ENCODE measurements around the gene PLCL2.

PLCL2 gene

GRCh38 chr3:16883723-16884083 is 1.1 kb upstream of the PLCL2 start:
- Histone ChIP-seq H3K4me3 (ENCODE audit: low read depth, low read length, poor library complexity, severe bottlenecking) (peak overlapping the region; percentile 98), H3K4me2 (ENCODE audit: low read length) (peak overlapping the region; percentile 69), H3K9me3 (ENCODE audit: low read length) (no peaks in the 10 kb centered on the region), H2AFZ (ENCODE audit: low read length) (no peak overlapping the region), H3K9me2 (ENCODE audit: low read depth, low read length) (no peaks in the 10 kb centered on the region), H3F3A (ENCODE audit: insufficient read depth, low read length) (no peaks in the 10 kb centered on the region), H4K20me1 (ENCODE audit: insufficient read depth, low read length) (no peaks in the 10 kb centered on the region), H3K27ac (ENCODE audit: low read depth, low read length, poor library complexity, severe bottlenecking) (peak overlapping the region; percentile 60), H3K4me1 (ENCODE audit: insufficient read depth, low read length, severe bottlenecking) (peaks cover 32% of the 10 kb centered on the region), H3K79me2 (ENCODE audit: insufficient read depth, low read length) (peaks cover 36% of the 10 kb centered on the region), H3K27me3 (ENCODE audit: insufficient read depth, low read length) (no peaks in the 10 kb centered on the region), H3K36me3 (ENCODE audit: insufficient read depth, low read length) (no peaks in the 10 kb centered on the region), H3K9ac (ENCODE audit: low read length) (peak overlapping the region; percentile 99)
- TF ChIP-seq, protein P1, sequence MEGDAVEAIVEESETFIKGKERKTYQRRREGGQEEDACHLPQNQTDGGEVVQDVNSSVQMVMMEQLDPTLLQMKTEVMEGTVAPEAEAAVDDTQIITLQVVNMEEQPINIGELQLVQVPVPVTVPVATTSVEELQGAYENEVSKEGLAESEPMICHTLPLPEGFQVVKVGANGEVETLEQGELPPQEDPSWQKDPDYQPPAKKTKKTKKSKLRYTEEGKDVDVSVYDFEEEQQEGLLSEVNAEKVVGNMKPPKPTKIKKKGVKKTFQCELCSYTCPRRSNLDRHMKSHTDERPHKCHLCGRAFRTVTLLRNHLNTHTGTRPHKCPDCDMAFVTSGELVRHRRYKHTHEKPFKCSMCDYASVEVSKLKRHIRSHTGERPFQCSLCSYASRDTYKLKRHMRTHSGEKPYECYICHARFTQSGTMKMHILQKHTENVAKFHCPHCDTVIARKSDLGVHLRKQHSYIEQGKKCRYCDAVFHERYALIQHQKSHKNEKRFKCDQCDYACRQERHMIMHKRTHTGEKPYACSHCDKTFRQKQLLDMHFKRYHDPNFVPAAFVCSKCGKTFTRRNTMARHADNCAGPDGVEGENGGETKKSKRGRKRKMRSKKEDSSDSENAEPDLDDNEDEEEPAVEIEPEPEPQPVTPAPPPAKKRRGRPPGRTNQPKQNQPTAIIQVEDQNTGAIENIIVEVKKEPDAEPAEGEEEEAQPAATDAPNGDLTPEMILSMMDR (IDR thresholded peaks at IDR 0.05; ENCODE audit: low read length) = no peak
- no peak for TF ChIP-seq EZH2 (IDR thresholded peaks at IDR 0.05; ENCODE audit: borderline replicate concordance, low read length)

- peak overlapping the region; percentile 89 for H3K27ac ChIP-seq (ENCODE audit: low read depth, low read length, poor library complexity, severe bottlenecking)
These were observed 539 bp upstream of the PLCL2 start for GRCh38 chr3:16884084-16884747.

DNA sequence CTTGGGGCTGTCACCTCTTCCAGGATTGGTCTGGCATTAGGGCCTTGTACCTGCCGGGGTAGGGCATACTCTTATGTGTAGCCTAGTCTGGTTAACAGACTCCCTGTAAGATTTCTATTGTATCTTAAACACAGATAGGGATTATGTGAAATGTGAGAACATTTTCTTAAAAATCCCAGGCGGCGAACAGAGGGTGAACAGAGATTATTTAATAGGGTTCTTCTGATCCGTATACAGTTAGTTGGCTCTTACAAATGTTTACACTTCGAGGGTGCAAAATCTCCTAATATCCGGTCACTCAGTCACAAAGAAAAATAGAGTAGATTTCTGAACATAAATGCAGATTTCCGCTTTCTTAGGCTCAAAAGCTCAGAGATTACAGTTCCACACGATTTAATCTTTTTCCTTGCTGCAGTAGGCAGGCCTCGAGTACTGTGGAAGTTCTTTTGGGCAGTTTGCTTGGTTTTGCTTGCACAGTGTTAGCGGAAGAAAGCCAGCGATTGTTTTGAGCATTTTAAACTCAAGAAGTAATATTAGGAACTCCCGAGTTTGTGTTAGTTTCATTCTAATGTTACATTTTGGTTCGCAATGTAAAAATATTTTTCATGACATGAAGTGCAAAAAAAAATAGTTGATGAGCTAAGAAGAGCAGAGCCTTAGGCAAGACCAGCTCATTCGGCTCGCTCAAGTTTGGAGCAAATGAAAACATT is 993 bp downstream of the PLCL2 start:
- Histone ChIP-seq H3K27ac (ENCODE audit: low read depth, low read length, poor library complexity, severe bottlenecking) (peak overlapping the region; percentile 89), H3K9me3 (ENCODE audit: low read length) (no peaks in the 10 kb centered on the region), H2AFZ (ENCODE audit: low read length) (no peak overlapping the region), H3K4me1 (ENCODE audit: insufficient read depth, low read length, severe bottlenecking) (peaks cover 52% of the 10 kb centered on the region), H3K9ac (ENCODE audit: low read length) (peak overlapping the region; percentile 99), H3K4me3 (ENCODE audit: low read depth, low read length, poor library complexity, severe bottlenecking) (peak overlapping the region; percentile 98), H3K4me2 (ENCODE audit: low read length) (peak overlapping the region; percentile 73), H3K79me2 (ENCODE audit: insufficient read depth, low read length) (peaks cover 57% of the 10 kb centered on the region), H3K27me3 (ENCODE audit: insufficient read depth, low read length) (no peaks in the 10 kb centered on the region), H3K9me2 (ENCODE audit: low read depth, low read length) (no peaks in the 10 kb centered on the region), H3K36me3 (ENCODE audit: insufficient read depth, low read length) (no peaks in the 10 kb centered on the region), H3F3A (ENCODE audit: insufficient read depth, low read length) (no peaks in the 10 kb centered on the region), H4K20me1 (ENCODE audit: insufficient read depth, low read length) (no peaks in the 10 kb centered on the region)
- TF ChIP-seq, protein P1 (IDR thresholded peaks at IDR 0.05; ENCODE audit: low read length) = no peak
- no peak for TF ChIP-seq EZH2 (IDR thresholded peaks at IDR 0.05; ENCODE audit: borderline replicate concordance, low read length)

More at GRCh38 chr3:16884084-16884747, 539 bp upstream of the PLCL2 start:
- Histone ChIP-seq H2AFZ (ENCODE audit: low read length) (no peak overlapping the region), H3K9ac (ENCODE audit: low read length) (peak overlapping the region; percentile 99), H3K27me3 (ENCODE audit: insufficient read depth, low read length) (no peaks in the 10 kb centered on the region), H3K9me2 (ENCODE audit: low read depth, low read length) (no peaks in the 10 kb centered on the region), H3K79me2 (ENCODE audit: insufficient read depth, low read length) (peaks cover 42% of the 10 kb centered on the region), H3F3A (ENCODE audit: insufficient read depth, low read length) (no peaks in the 10 kb centered on the region), H3K9me3 (ENCODE audit: low read length) (no peaks in the 10 kb centered on the region), H3K4me2 (ENCODE audit: low read length) (peak overlapping the region; percentile 69), H4K20me1 (ENCODE audit: insufficient read depth, low read length) (no peaks in the 10 kb centered on the region), H3K4me1 (ENCODE audit: insufficient read depth, low read length, severe bottlenecking) (peaks cover 37% of the 10 kb centered on the region), H3K4me3 (ENCODE audit: low read depth, low read length, poor library complexity, severe bottlenecking) (peak overlapping the region; percentile 98), H3K36me3 (ENCODE audit: insufficient read depth, low read length) (no peaks in the 10 kb centered on the region)
- TF ChIP-seq, protein P1 (IDR thresholded peaks at IDR 0.05; ENCODE audit: low read length) = peak; percentile 69
- TF ChIP-seq EZH2 (IDR thresholded peaks at IDR 0.05; ENCODE audit: borderline replicate concordance, low read length) = no peak

Data from OCI-LY1 (cell line).